Mammary epithelial cell (primary cell): ENCODE data around the gene INO80.

Experiments used
- CTCF ChIP-seq, 2 donors: IDR thresholded peaks in 1 of 2; conservative IDR thresholded peaks in 1 of 2; 2 replicates each; pipeline ENCODE4 v1.5.1; 2011 to 2012; ENCODE audit warnings: inconsistent platforms in 2 of 2, low read length in 2 of 2, mild to moderate bottlenecking in 2 of 2, control low read depth in 1 of 2, low read depth in 1 of 2; ENCODE audit not compliant: insufficient read depth in 1 of 2; ENCODE audit errors: extremely low read depth in 1 of 2
- EZH2 ChIP-seq: IDR thresholded peaks from 2 replicates; pipeline ENCODE4 v1.6.1; 2012; ENCODE audit warnings: low read length, inconsistent platforms, borderline replicate concordance

- no peak for TF ChIP-seq CTCF (conservative IDR thresholded peaks at IDR 0.05 in 1 of 2, IDR thresholded peaks at IDR 0.05 in 1 of 2; ENCODE audit: extremely low read depth in 1 of 2, insufficient read depth in 1 of 2, low read depth in 1 of 2, low read length in 2 of 2)
- no peak for TF ChIP-seq EZH2
Observed at GRCh38 chr15:41078125-41078524, 38.0 kb downstream of the INO80 start.
